Spinal cord (tissue), 10 donors: ENCODE data around the gene WIPF3. TPM values are rescaled to one million over a fixed set of nuclear protein-coding genes. Genes with fewer than 3 reads are reported as not detected.

ENCODE experiments used
- DNase-seq, 6 donors: peaks; one replicate each; pipeline versions ENCODE4 v3.0.0 to v3.0.0-alpha.2; 2013 to 2015; ENCODE audit warnings: low spot score in 6 of 6, low read depth in 4 of 6
- H3K27ac ChIP-seq: one replicate; pipeline ENCODE4 v1.5.1; 2013; ENCODE audit warnings: low read depth, low read length, control low read depth
- H3K27me3 ChIP-seq: one replicate; pipeline ENCODE4 v1.6.1; 2013; ENCODE audit warnings: low read length; ENCODE audit not compliant: control insufficient read depth, insufficient read depth
- H3K36me3 ChIP-seq: one replicate; pipeline ENCODE4 v1.6.1; 2013; ENCODE audit warnings: low read length; ENCODE audit not compliant: control insufficient read depth, insufficient read depth
- H3K4me1 ChIP-seq: one replicate; pipeline ENCODE4 v1.6.1; 2013; ENCODE audit warnings: low read length; ENCODE audit not compliant: control insufficient read depth, insufficient read depth
- H3K4me3 ChIP-seq: one replicate; pipeline ENCODE4 v1.5.1; 2013; ENCODE audit warnings: low read depth, low read length, control low read depth
- H3K9me3 ChIP-seq: one replicate; pipeline ENCODE4 v1.6.1; 2013; ENCODE audit warnings: low read length; ENCODE audit not compliant: control insufficient read depth, insufficient read depth
- WGBS: methylation state at CpG from one replicate; pipeline ENCODE4 v1.1.5; 2013; ENCODE audit warnings: missing lambda C conversion rate; ENCODE audit not compliant: insufficient coverage; 5-methylcytosine and 5-hydroxymethylcytosine counted together
- polyA plus RNA-seq, 2 donors: library from polyadenylated mRNA; unstranded; fragments of 120-200 nt; gene quantifications; one replicate each; pipeline ENCODE4 v1.2.1, GENCODE V29; 2013; ENCODE audit not compliant: insufficient read length in 2 of 2
- total RNA-seq, 2 donors: library from RNA; depleted of rRNA in 1 of 2; stranded (reverse); fragments of 120-200 nt in 1 of 2; fragments of >200 nt in 1 of 2; gene quantifications; one replicate each; pipeline versions ENCODE4 v1.2.3 to v1.2.4, GENCODE V29; 2013 to 2014
- donor health status: healthy.

WIPF3 gene
- total and polyA plus RNA-seq, 4 donors, result 4.5 to 17.8 (median 11.1) TPM

DNA sequence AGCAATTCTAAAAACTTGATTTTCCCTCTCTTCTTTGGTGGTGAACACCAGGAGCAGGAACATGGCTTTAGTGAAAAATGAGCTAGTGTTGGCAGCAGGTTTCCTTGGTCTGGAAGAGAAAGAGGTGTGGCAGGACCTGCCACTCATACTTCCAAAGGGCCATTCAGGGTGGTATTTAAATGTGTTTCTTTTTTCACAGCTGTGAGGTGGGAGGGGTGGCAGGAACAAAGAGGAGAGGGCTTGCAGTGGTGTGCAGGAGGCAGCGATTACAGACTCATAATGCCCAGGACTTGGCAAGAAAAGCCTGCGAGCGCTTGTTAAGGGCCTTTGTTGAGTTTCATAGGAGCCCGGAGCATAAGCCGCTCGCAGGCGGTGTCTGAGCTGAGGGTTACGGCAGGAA, 36.8 kb downstream of the WIPF3 start:
- no peak overlapping the region for H3K4me3 ChIP-seq
- H3K36me3 ChIP-seq, result no peaks in the 10 kb centered on the region
- H3K9me3 ChIP-seq, result no peaks in the 10 kb centered on the region
- peaks cover 7% of the 10 kb centered on the region for H3K4me1 ChIP-seq
- WGBS, result 17% methylated on average over 6 of the region's 8 CpGs
- H3K27ac ChIP-seq, result no peak overlapping the region
- no peaks in the 10 kb centered on the region for H3K27me3 ChIP-seq
- DNase-seq, result peak in 2 of 6 donors; percentile 77 to 84

DNA sequence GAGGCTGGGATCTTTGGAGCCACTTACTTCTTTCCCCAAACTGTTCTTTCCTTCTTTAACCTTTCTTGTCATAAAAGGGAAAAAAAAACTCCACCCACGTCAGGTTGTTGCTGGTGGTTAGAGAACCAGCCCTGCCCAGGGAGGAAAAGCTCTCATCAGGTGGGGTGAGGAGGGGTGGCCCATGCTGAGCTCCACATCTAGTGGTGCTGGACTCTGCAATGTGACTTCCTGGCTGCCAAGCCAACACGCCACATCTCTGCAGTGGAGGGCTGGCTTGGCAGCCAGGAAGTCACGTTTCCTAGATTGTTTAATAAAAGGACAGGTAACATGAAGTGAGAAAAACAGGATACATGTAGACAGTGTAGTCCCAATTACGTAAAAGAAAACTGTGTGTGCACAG, 37.4 kb downstream of the WIPF3 start:
- no peaks in the 10 kb centered on the region for H3K9me3 ChIP-seq
- H3K4me1 ChIP-seq, result peaks cover 7% of the 10 kb centered on the region
- WGBS, result 75% methylated on average over 3 of the region's 4 CpGs
- no peak for DNase-seq
- no peak overlapping the region for H3K27ac ChIP-seq
- no peak overlapping the region for H3K4me3 ChIP-seq
- no peaks in the 10 kb centered on the region for H3K27me3 ChIP-seq
- H3K36me3 ChIP-seq, result no peaks in the 10 kb centered on the region

DNA sequence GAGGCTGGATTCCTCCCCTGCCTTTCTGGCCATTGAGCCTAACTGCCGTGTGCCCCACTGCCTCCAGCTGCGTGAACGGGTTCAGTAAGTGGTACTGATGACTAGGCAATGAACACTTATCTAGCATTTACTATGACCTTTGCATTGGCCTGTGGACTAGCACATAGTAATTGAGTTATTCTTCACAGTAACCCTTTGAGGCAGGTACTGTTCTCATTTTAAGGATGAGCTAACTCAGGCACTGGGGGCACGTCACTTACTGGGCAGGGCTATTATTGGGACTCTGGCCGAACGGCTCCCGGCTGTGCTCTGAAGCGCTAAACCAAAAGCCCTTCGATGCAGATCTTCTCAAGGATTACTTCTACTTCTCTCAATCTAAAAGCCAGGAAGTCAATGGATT, 38.3 kb downstream of the WIPF3 start:
- H3K4me3 ChIP-seq, result no peak overlapping the region
- WGBS, result 84% methylated on average over 7 of the region's 9 CpGs
- H3K36me3 ChIP-seq, result no peaks in the 10 kb centered on the region
- no peaks in the 10 kb centered on the region for H3K9me3 ChIP-seq
- no peak for DNase-seq
- no peaks in the 10 kb centered on the region for H3K27me3 ChIP-seq
- H3K4me1 ChIP-seq, result peaks cover 7% of the 10 kb centered on the region
- H3K27ac ChIP-seq, result no peak overlapping the region

DNA sequence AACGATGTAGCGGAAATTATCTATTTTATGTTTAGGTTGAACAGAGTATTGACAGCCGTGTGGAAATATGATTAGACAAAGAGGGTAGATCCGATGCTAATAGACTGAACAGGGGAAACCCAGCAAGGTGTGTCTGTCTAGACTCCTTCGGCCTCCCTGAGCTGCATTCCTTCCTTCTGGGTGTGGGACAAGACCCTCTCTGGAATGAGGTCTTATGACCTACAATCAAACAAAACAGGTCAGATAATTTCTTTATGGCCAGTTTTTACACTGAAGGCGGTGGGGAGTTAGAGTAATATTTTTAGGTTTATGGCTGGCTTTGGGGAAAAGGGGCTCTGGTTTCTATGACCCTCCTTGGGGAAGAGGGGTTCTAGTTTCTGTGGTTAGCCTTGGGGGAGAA, 41.2 kb downstream of the WIPF3 start:
- no peak overlapping the region for H3K4me3 ChIP-seq
- 85% methylated on average over 6 of the region's 6 CpGs for WGBS

DNA sequence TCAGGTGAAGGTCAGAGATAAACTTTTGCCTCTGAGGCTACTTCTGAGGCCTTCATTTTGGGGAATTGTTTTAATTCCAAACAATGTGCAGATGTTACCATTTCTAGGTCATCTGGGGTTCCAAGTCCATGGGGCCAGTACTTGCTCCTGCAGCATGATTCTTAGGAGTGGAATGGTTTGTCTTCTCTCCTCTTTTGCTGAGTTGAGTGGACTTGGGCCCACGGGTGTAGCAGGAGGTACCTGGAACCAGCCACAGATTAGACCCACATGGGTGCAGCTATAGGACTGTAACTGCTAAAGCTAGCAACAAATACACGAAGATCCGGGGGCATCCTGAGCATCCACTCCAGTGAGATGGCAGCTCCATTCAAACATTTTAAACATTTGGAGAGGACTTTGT, 41.6 kb downstream of the WIPF3 start:
- Histone ChIP-seq H3K9me3 (no peaks in the 10 kb centered on the region), H3K4me3 (no peak overlapping the region), H3K4me1 (peaks cover 7% of the 10 kb centered on the region), H3K27ac (no peak overlapping the region), H3K36me3 (no peaks in the 10 kb centered on the region), H3K27me3 (no peaks in the 10 kb centered on the region)
- no peak for DNase-seq
- 90% methylated on average over 3 of the region's 3 CpGs for WGBS

More for the DNA sequence above, 41.2 kb downstream of the WIPF3 start:
- H3K4me1 ChIP-seq, result peaks cover 7% of the 10 kb centered on the region
- DNase-seq, result no peak
- H3K27ac ChIP-seq, result no peak overlapping the region
- H3K9me3 ChIP-seq, result no peaks in the 10 kb centered on the region
- no peaks in the 10 kb centered on the region for H3K27me3 ChIP-seq
- no peaks in the 10 kb centered on the region for H3K36me3 ChIP-seq

DNA sequence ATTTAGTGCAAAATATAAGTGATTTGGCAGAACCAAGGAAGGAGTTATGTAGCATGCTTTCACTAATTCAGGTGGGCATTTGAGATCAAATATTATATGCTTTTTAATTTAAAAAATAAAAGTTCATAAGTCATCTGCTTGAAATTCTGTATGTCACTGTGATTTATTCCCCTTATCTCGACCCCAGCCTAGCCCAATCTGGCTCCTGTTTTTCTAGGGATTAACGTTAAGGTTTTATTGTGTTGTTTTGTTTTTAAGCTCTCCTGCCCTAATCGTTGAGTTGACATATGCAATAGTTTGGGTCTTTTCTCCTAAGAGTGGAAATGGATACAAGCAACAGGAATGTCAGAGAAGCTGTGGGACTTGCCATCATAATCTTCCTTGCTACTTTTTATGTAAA, 42.6 kb downstream of the WIPF3 start:
- Histone ChIP-seq H3K4me1 (no peaks in the 10 kb centered on the region), H3K36me3 (no peaks in the 10 kb centered on the region), H3K9me3 (no peaks in the 10 kb centered on the region), H3K4me3 (no peak overlapping the region), H3K27ac (no peak overlapping the region), H3K27me3 (no peaks in the 10 kb centered on the region)
- no peak for DNase-seq
- WGBS, result no CpG with 5 or more reads among the region's 3 CpGs

DNA sequence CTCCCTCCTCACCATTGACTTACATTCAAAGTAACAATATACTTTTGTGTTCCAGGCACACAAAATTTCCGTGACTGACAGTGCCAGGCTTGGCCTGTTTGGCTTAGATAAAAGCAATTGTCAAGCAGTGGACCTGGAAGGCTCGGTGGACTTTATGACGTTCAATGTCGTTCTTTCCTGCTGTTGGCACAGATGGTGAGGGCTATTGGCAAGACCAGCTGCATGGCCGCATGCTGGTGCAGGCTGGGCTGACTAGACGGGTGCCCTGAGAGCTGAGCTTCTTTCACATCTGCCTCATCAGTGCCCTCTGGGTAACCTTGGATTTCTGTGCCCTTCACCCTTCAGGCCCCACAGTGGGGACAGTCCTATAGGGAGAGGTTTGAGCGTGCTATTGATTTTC, 45.2 kb downstream of the WIPF3 start:
- Histone ChIP-seq H3K36me3 (no peaks in the 10 kb centered on the region), H3K4me1 (no peaks in the 10 kb centered on the region), H3K9me3 (no peaks in the 10 kb centered on the region), H3K27me3 (no peaks in the 10 kb centered on the region), H3K4me3 (no peak overlapping the region), H3K27ac (no peak overlapping the region)
- DNase-seq, result peak in 1 of 6 donors; percentile 42
- WGBS, result 54% methylated on average over 5 of the region's 7 CpGs

DNA sequence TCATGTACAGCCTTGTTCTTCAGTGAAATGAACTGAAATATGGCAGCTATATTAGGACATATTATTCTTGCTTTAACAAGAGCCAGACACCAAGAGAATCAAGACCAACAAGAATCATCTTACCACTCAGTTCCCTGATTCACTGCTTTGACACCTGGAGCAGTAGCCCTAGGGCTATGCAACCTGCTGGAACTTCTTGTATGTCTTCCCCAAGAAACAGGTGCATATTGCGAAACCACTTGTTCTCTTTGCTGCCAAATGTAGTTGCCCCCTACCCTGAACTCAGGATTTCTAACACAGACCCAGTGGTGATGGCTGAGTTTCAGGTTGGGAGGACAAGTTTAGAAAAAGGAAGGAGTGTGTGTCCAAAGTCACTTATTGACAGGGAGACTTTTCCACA, 46.1 kb downstream of the WIPF3 start:
- Histone ChIP-seq H3K4me1 (no peaks in the 10 kb centered on the region), H3K27me3 (no peaks in the 10 kb centered on the region), H3K9me3 (no peaks in the 10 kb centered on the region), H3K4me3 (no peak overlapping the region), H3K27ac (no peak overlapping the region), H3K36me3 (no peaks in the 10 kb centered on the region)
- no CpG with 5 or more reads among the region's 1 CpG for WGBS
- no peak for DNase-seq

DNA sequence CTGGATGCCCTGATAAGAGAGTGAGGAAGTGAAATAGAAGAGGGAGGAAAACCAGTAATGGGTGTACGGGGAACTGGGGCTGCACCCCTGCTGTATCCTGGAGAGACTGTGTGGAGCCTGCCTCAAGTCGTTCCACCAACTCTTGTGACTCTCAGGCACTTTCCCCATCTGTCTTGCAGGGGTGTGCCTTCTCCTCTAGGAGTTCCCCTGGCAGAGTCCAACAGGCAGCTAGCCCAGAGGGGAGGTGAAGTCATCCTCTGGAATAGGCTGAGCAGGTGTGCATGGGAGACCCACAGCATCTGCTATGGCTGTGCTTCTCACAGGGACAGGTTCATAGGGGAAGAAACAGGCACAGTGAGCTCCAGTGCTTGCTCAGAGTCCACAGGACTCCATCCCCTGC, 46.8 kb downstream of the WIPF3 start:
- no peak overlapping the region for H3K27ac ChIP-seq
- 77% methylated on average over 2 of the region's 2 CpGs for WGBS
- no peaks in the 10 kb centered on the region for H3K36me3 ChIP-seq

DNA sequence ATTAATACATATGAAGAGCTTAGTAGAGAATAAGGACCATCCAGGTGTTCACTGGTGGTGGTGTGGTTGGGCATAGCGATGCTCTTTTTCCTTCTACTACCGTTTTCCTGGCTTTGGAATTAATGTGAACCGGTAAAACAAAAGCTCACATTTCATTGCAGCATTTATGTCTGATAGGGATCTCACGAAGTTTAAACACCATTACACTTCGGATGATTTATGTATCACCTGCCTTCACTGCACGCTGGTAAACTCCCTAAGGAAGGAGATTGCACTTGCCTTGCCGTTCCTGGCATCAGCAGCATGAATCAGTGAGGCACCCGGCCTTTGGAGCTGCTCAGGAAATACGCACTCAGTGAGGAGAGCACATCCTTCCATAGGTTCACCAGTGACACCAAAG, 47.5 kb downstream of the WIPF3 start:
- H3K27ac ChIP-seq, result no peak overlapping the region
- 75% methylated on average over 8 of the region's 9 CpGs for WGBS
- DNase-seq, result peak in 1 of 6 donors; percentile 22
- no peak overlapping the region for H3K4me3 ChIP-seq
- no peaks in the 10 kb centered on the region for H3K27me3 ChIP-seq
- no peaks in the 10 kb centered on the region for H3K9me3 ChIP-seq
- no peaks in the 10 kb centered on the region for H3K4me1 ChIP-seq
- no peaks in the 10 kb centered on the region for H3K36me3 ChIP-seq

More for the DNA sequence above, 46.8 kb downstream of the WIPF3 start:
- DNase-seq, result no peak
- Histone ChIP-seq H3K9me3 (no peaks in the 10 kb centered on the region), H3K27me3 (no peaks in the 10 kb centered on the region), H3K4me1 (no peaks in the 10 kb centered on the region), H3K4me3 (no peak overlapping the region)
